Fibroblast of mammary gland (primary cell): ENCODE measurements around the gene MIEF1.

Experiments used
- DNase-seq: peaks from one replicate; pipeline ENCODE4 v3.0.0-alpha.2; 2010; ENCODE audit warnings: low read depth
- H3K4me3 ChIP-seq: 2 replicates; pipeline ENCODE4 v1.5.1; 2011; ENCODE audit warnings: low read depth, mild to moderate bottlenecking, low read length, moderate library complexity; ENCODE audit not compliant: control insufficient read depth
- CTCF ChIP-seq: conservative IDR thresholded peaks from 2 replicates; pipeline ENCODE4 v1.5.1; 2011; ENCODE audit warnings: low read depth, low read length, inconsistent platforms; ENCODE audit not compliant: control insufficient read depth, insufficient read depth

The MIEF1 gene

DNA sequence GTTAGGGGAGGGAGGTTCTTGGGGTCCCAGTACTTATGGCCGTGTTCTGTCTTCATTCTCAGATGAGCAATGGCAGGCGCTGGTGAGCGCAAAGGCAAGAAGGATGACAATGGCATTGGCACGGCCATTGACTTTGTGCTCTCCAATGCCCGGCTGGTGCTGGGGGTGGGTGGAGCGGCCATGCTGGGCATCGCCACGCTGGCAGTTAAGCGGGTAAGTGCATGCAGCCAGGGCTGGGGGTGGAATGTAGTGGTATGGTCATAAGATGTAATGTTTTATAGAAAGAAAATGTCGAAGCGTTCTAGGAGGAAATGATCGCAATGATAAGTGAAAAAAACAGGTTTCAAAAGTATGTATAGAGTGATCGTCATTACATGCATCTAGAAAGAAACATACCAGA is 9.1 kb downstream of the MIEF1 start:
- DNase-seq = no peak
- H3K4me3 ChIP-seq = no peak overlapping the region
- TF ChIP-seq CTCF = no peak

DNA sequence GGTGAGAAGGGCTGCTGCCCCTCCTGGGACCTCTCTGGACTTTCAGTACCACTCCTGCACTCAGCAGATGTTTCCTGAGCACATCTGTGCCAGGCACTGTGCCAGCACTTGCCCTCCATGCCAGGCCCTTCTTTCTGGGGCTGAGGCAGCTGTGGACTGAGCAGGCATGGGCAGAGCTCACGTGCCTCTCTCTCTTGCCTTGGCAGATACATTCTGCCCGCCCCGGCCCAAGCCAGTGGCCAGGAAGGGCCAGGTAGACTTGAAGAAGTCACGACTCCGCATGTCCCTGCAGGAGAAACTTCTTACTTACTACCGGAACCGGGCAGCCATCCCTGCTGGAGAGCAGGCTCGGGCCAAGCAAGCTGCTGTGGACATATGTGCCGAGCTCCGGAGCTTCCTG is 9.9 kb downstream of the MIEF1 start:
- no peak overlapping the region for H3K4me3 ChIP-seq
- TF ChIP-seq CTCF = no peak
- DNase-seq = no peak

- no peak for DNase-seq
- no peak overlapping the region for H3K4me3 ChIP-seq
- no peak for TF ChIP-seq CTCF
Observed at GRCh38 chr22:39513791-39514190, 11.7 kb downstream of the MIEF1 start.

- peak; percentile 78 for TF ChIP-seq CTCF
- no peak overlapping the region for H3K4me3 ChIP-seq
- DNase-seq = peak; percentile 44
Observed at GRCh38 chr22:39514373-39514973, 12.4 kb downstream of the MIEF1 start.

DNA sequence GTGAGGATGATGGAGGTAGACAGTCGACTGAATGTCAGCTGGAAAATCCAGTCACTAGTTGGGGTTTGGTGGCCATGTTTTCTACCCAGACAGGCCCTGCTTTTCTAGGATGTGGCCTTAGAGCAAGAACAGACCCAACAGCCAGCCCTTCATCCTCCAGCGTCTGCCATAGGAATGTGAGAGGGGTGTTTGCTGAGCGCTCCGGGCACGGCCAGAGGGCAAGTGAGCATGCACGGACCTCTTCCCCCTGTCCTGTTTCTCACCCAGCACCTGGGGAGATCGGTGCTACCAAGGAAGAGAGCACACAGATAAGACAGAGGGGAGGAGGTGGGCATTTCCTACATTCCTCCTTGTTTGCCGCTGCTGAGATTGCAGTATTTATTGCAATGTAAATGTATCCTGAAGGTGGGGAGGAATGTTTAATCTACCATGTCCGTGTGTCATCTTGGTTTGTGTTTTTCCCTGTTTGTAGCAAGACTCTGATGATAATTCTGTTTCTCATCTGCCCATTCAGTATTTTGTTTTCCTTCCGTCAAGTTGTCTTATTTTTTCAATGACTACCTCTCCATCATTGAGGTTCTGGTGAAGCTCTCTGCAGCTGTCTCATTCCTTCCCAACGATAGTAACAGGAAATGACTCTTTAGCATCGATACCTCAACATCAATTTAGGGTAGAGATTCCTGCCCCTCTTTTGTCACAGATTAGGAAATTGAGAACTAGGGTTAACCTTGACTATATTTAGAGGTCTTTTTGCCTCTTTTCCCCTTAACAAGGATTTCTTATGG is 13.4 kb downstream of the MIEF1 start:
- no peak overlapping the region for H3K4me3 ChIP-seq
- no peak for DNase-seq
- no peak for TF ChIP-seq CTCF

GRCh38 chr22:39517470-39517869 is 15.4 kb downstream of the MIEF1 start:
- no peak for TF ChIP-seq CTCF
- H3K4me3 ChIP-seq = no peak overlapping the region
- DNase-seq = no peak
